ENCODE data around the gene NLGN2.
A peak's percentile ranks its signal among the peaks of the same experiment; 100 is the strongest.

The NLGN2 gene

GRCh38 chr17:7392696-7393612, 14.7 kb upstream of the NLGN2 start:
- no peak for FAIRE-seq

GRCh38 chr17:7393613-7394451, 13.8 kb upstream of the NLGN2 start:
- no peak for FAIRE-seq

GRCh38 chr17:7394452-7395191, 13.0 kb upstream of the NLGN2 start, which contains the start of gene PLSCR3:
Gene PLSCR3, minus strand, starts transcription at chr17:7394525. Its CDS starts 415 bp downstream, at chr17:7394110.
- no peak for FAIRE-seq

GRCh38 chr17:7396147-7396546, 11.5 kb upstream of the NLGN2 start:
- no peak for FAIRE-seq

- no peak for FAIRE-seq
Observed at GRCh38 chr17:7398612-7399011, 9.0 kb upstream of the NLGN2 start.

GRCh38 chr17:7403043-7403726, 4.5 kb upstream of the NLGN2 start:
- no peak for FAIRE-seq

- no peak for FAIRE-seq
Observed at GRCh38 chr17:7403727-7403976, 4.0 kb upstream of the NLGN2 start.

GRCh38 chr17:7403977-7404736, 3.5 kb upstream of the NLGN2 start, which contains the start of gene TMEM256:
Gene TMEM256, minus strand, starts transcription at chr17:7404097. Its CDS starts 13 bp downstream, at chr17:7404084.
- peak; percentile 95 for FAIRE-seq

- no peak for FAIRE-seq
Observed at GRCh38 chr17:7404737-7405349, 2.8 kb upstream of the NLGN2 start.

GRCh38 chr17:7405350-7406234, 2.1 kb upstream of the NLGN2 start:
- no peak for FAIRE-seq

GRCh38 chr17:7406235-7406825, 1.3 kb upstream of the NLGN2 start:
- no peak for FAIRE-seq

GRCh38 chr17:7407082-7407481, 563 bp upstream of the NLGN2 start:
- FAIRE-seq: no peak

- FAIRE-seq: no peak
Observed at GRCh38 chr17:7408252-7408727, 645 bp downstream of the NLGN2 start.

- no peak for FAIRE-seq
Observed at GRCh38 chr17:7408863-7409262, 1.2 kb downstream of the NLGN2 start.

GRCh38 chr17:7409716-7410115, 2.1 kb downstream of the NLGN2 start:
- FAIRE-seq: no peak

GRCh38 chr17:7410634-7411426, 3.2 kb downstream of the NLGN2 start:
- FAIRE-seq: no peak

- no peak for FAIRE-seq
Observed at GRCh38 chr17:7411427-7411750, 3.7 kb downstream of the NLGN2 start.

- no peak for FAIRE-seq
Observed at GRCh38 chr17:7413346-7413985, 5.8 kb downstream of the NLGN2 start.
